ENCODE data around the gene PCDHGB4.
"Not testable (repeated sequence)": the region's sequence is repeated elsewhere in the genome, so short reads cannot be mapped to it uniquely, and the experiment has no call there.

PCDHGB4 gene

DNA sequence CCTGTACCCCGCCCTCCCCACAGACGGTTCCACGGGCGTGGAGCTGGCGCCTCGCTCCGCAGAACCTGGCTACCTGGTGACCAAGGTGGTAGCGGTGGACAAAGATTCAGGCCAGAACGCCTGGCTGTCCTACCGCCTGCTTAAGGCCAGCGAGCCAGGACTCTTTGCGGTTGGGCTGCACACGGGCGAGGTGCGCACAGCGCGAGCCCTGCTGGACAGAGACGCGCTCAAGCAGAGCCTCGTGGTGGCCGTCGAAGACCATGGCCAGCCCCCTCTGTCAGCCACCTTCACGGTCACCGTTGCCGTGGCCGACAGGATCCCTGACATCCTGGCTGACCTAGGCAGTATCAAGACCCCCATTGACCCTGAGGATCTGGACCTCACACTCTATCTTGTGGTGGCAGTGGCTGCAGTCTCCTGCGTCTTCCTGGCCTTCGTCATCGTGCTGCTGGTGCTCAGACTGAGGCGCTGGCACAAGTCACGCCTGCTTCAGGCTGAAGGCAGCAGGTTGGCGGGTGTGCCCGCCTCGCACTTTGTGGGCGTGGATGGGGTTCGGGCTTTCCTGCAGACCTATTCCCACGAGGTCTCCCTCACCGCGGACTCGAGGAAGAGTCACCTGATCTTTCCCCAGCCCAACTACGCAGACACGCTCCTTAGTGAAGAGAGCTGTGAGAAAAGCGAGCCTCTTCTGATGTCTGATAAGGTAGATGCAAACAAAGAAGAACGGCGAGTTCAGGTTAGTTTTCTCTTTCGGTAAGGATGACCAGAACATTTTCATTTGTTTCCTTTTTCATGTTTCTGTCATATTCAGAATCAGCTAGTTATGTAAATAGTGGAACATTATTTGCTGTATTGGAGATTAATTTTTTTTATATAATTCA, 21.2 kb upstream of the PCDHGB4 start:
- no peak for DNase-seq (ENCODE audit: low spot score)

DNA sequence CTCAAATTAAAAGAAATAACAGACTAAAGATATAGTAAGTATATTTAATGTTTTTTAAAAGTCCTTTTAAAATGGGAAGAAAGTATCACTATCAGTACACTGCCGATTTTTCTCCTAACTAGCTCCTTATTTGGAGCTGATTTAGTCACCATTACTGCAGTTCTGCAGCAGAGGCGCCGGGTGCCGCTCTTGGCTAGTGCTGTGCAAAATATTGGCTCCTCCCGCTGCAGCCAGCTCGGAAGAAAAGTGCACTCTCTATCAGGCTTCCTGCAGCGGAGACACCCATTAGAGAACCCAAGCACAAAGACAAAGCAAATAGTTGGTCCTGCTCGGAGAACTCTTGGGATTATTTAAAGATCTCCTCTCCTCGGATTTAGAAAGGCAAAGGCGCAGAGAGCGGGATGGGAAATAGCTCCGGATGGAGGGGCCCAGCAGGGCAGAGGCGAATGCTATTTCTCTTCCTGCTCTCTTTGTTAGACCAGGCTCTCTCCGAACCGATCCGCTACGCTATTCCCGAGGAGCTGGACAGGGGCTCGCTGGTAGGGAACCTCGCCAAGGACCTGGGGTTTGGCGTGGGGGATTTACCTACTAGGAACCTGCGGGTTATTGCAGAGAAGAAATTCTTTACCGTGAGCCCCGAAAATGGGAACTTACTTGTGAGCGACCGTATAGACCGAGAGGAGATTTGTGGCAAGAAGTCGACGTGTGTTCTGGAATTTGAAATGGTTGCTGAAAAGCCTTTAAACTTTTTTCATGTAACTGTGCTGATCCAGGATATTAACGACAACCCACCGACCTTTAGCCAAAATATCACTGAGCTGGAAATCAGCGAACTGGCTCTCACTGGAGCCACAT, 17.3 kb upstream of the PCDHGB4 start, which contains the start of gene PCDHGB3:
Gene PCDHGB3 (plus strand): TSS at position 249 of the 855 bp plus-strand sequence. CDS start 153 bp downstream, at position 402.
- DNase-seq (ENCODE audit: low spot score): no peak

DNA sequence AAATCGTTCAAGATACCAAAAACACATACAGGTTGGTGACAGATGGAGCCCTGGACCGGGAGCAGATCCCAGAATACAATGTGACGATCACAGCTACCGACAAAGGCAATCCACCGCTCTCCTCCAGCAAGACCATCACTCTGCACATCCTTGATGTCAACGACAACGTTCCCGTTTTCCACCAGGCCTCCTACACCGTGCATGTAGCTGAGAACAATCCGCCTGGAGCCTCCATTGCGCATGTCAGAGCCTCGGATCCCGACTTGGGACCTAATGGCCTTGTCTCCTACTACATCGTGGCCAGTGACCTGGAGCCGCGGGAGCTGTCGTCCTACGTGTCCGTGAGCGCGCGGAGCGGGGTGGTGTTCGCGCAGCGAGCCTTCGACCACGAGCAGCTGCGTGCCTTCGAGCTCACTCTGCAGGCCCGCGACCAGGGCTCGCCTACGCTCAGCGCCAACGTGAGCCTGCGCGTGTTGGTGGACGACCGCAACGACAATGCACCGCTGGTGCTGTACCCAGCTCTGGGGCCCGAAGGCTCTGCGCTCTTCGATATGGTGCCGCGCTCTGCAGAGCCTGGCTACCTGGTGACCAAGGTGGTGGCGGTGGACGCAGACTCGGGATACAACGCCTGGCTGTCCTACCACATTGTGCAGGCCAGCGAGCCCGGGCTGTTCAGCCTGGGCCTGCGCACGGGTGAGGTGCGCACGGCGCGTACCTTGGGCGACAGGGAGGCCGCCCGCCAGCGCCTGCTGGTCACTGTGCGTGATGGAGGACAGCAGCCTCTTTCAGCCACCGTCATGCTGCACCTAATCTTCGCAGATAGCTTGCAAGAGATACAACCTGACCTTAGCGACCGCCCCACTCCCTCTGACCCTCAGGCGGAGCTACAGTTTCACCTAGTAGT, 15.7 kb upstream of the PCDHGB4 start:
- no peak for DNase-seq (ENCODE audit: low spot score)

DNA sequence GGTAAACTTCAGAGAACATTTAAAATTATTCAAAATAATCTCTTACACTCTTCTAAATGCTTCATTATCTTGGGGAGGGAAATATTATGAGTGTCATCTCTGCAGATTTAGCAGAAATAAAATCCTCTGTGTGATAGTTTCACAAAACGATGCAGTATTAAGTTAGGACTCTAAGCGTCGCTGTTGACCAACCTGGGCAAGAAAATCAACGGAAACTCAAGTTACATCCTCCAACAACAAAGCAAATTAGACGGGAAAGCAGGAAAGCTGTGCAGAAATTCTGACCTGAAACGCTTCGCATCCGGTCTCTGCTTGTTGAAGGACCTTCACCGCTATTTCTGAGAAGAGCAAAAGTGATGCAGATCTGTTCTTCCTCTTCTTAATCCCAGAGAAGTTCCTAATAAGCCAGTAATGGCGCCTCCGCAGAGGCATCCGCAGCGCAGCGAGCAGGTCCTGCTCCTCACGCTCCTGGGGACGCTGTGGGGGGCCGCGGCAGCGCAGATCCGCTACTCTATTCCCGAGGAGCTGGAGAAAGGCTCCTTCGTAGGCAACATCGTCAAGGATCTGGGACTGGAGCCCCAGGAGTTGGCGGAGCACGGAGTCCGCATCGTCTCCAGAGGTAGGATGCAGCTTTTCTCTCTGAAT, 13.7 kb upstream of the PCDHGB4 start, which contains the start of gene PCDHGA6:
Gene PCDHGA6 (plus strand): TSS at position 219 of the 645 bp plus-strand sequence. CDS start 193 bp downstream, at position 412.
- DNase-seq (ENCODE audit: low spot score): no peak

DNA sequence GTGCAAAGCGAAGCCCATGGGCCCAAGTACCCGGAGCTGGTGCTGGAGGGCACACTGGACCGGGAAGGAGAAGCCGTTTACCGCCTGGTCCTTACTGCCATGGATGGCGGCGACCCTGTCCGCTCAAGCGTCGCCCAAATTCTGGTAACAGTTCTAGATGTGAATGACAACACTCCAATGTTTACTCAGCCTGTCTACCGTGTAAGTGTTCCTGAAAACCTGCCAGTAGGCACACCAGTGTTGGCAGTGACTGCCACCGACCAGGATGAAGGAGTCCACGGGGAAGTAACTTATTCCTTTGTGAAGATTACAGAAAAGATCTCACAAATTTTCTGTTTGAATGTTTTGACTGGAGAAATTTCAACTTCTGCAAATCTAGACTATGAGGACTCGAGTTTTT, 12.9 kb upstream of the PCDHGB4 start:
- DNase-seq (ENCODE audit: low spot score): no peak

DNA sequence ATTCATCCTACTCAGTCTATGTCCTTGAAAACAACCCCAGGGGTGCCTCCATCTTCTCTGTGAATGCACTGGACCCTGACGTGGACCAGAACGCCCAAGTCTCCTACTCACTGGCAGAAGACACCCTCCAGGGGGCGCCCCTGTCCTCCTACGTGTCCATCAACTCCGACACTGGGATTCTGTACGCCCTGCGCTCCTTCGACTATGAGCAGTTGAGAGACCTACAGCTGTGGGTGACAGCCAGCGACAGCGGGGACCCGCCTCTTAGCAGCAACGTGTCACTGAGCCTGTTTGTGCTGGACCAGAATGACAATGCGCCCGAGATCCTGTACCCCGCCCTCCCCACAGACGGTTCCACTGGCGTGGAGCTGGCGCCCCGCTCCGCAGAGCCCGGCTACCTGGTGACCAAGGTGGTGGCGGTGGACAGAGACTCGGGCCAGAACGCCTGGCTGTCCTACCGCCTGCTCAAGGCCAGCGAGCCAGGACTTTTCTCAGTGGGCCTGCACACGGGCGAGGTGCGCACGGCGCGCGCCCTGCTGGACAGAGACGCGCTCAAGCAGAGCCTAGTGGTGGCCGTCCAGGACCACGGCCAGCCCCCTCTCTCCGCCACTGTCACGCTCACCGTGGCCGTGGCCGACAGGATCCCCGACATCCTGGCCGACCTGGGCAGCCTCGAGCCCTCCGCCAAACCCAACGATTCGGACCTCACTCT, 11.9 kb upstream of the PCDHGB4 start:
- DNase-seq (ENCODE audit: low spot score): not testable (repeated sequence)

DNA sequence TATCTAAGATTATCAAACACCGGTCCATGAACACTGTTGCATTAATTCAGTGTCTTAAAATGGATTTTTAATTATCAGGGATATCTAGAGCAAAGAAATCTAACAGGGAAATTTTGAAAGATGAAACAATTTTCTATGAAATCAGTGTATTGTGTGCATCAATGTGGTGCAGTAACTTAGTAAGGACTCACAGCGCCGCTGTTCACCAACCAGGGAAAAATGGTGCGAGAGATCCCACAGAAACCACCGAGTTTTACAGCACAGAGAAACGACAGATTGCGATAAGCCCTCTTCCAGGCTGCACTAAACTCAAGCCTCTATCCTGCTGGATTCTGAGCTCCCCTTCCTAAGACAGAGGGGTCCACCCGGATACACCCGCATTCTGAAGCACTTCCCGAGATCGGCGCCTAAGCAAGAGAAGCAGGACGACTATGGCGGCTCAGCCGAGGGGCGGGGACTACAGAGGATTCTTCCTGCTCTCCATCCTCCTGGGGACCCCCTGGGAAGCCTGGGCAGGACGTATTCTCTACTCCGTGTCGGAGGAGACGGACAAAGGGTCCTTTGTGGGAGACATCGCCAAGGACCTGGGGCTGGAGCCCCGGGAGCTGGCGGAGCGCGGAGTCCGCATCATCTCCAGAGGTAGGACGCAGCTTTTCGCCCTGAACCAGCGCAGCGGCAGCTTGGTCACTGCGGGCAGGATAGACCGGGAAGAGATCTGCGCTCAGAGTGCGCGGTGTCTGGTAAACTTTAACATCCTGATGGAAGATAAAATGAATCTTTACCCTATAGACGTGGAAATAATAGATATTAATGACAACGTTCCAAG, 4.8 kb upstream of the PCDHGB4 start, which contains the start of gene PCDHGA7:
Gene PCDHGA7 (plus strand): TSS at position 274 of the 826 bp plus-strand sequence. CDS start 158 bp downstream, at position 432.
- no peak for DNase-seq (ENCODE audit: low spot score)

DNA sequence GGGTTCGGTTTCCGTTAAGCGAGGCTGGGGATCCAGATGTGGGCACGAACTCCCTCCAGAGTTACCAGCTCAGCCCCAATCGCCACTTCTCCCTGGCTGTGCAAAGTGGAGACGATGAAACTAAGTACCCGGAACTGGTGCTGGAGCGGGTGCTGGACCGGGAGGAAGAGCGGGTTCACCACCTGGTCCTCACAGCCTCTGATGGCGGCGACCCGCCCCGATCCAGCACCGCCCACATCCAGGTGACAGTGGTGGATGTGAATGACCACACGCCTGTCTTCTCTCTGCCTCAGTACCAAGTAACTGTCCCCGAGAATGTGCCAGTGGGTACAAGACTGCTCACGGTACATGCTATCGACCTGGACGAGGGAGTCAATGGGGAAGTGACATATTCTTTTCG, 4.2 kb upstream of the PCDHGB4 start:
- no peak for DNase-seq (ENCODE audit: low spot score)

DNA sequence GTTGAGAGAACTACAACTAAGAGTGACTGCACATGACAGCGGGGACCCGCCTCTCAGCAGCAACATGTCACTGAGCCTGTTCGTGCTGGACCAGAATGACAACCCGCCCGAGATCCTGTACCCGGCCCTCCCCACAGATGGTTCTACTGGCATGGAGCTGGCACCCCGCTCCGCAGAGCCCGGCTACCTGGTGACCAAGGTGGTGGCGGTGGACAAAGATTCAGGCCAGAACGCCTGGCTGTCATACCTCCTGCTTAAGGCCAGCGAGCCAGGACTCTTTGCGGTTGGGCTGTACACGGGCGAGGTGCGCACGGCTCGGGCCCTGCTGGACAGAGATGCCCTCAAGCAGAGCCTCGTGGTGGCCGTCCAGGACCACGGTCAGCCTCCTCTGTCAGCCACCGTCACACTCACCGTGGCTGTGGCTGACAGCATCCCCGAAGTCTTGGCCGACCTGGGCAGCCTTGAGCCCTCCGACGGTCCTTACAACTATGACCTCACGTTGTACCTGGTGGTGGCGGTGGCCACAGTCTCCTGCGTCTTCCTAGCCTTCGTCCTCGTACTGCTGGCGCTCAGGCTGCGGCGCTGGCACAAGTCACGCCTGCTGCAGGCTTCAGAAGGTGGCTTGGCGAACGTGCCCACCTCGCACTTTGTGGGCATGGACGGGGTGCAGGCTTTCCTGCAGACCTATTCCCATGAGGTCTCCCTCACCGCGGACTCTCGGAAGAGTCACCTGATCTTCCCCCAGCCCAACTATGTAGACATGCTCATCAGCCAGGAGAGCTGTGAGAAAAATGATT, 2.8 kb upstream of the PCDHGB4 start:
- DNase-seq (ENCODE audit: low spot score): no peak

DNA sequence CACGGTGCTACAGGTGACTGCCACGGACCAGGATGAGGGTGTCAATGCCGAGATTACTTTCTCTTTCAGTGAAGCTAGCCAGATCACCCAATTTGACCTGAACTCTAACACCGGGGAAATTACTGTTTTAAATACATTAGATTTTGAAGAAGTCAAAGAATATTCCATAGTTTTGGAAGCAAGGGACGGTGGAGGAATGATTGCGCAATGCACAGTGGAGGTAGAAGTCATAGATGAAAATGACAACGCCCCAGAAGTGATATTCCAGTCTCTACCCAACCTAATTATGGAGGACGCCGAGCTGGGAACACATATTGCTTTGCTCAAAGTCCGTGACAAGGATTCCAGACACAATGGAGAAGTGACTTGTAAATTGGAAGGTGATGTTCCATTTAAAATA, 1.2 kb downstream of the PCDHGB4 start:
- no peak for DNase-seq (ENCODE audit: low spot score)

DNA sequence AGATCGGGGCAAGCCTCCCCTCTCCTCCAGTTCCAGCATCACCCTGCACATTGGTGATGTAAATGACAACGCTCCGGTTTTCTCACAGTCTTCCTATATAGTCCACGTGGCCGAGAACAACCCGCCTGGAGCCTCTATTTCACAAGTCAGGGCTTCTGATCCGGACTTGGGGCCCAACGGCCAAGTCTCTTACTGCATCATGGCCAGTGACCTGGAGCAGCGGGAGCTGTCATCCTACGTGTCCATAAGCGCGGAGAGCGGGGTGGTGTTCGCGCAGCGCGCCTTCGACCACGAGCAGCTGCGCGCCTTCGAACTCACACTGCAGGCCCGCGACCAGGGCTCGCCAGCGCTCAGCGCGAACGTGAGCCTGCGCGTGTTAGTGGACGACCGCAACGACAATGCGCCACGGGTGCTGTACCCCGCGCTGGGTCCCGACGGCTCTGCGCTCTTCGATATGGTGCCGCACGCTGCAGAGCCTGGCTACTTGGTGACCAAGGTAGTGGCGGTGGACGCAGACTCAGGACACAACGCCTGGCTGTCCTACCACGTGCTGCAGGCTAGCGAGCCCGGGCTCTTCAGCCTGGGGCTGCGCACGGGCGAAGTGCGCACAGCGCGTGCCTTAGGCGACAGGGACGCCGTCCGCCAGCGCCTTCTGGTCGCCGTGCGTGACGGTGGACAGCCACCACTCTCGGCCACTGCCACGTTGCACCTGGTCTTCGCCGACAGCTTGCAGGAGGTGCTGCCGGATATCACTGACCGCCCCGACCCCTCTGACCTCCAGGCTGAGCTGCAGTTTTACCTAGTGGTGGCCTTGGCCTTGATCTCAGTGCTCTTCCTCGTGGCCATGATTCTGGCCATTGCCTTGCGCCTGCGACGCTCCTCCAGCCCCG, 1.9 kb downstream of the PCDHGB4 start:
- no peak for DNase-seq (ENCODE audit: low spot score)

DNA sequence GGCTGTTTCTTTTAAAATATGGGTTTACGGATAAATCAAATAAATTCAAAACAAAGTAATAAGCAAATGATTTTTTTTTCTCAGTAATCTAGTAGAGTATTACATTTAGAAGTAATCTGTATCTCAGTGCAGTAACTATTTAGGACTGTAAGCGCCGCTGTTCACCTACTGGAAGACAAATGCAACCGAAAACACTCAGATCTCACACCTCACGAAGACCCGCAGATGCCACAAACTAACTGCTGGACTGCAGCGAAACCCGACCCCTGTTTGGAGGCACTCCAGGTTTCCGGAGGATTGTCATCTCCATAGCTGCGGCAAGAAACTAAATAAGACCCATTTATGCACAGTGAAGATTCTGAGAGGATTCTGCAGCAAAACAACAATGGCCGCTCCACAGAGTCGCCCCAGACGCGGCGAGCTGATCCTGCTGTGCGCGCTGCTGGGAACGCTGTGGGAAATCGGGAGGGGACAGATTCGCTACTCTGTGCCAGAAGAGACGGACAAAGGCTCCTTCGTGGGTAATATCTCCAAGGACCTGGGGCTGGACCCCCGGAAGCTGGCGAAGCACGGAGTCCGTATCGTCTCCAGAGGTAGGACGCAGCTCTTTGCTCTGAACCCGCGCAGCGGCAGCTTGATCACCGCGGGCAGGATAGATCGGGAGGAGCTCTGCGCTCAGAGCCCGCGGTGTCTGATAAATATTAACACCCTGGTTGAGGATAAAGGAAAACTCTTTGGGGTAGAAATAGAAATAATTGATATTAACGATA, 5.1 kb downstream of the PCDHGB4 start, which contains the start of gene PCDHGA8:
Gene PCDHGA8 (plus strand): TSS at position 205 of the 770 bp plus-strand sequence. CDS start 181 bp downstream, at position 386.
- DNase-seq (ENCODE audit: low spot score): no peak

DNA sequence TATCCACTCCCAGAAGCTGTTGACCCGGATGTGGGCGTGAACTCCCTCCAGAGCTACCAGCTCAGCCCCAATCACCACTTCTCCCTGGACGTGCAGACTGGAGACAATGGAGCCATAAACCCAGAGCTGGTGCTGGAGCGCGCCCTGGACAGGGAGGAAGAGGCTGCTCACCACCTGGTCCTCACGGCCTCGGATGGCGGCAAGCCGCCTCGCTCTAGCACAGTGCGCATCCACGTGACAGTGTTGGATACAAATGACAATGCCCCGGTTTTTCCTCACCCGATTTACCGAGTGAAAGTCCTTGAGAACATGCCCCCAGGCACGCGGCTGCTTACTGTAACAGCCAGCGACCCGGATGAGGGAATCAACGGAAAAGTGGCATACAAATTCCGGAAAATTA, 5.8 kb downstream of the PCDHGB4 start:
- no peak for DNase-seq (ENCODE audit: low spot score)

DNA sequence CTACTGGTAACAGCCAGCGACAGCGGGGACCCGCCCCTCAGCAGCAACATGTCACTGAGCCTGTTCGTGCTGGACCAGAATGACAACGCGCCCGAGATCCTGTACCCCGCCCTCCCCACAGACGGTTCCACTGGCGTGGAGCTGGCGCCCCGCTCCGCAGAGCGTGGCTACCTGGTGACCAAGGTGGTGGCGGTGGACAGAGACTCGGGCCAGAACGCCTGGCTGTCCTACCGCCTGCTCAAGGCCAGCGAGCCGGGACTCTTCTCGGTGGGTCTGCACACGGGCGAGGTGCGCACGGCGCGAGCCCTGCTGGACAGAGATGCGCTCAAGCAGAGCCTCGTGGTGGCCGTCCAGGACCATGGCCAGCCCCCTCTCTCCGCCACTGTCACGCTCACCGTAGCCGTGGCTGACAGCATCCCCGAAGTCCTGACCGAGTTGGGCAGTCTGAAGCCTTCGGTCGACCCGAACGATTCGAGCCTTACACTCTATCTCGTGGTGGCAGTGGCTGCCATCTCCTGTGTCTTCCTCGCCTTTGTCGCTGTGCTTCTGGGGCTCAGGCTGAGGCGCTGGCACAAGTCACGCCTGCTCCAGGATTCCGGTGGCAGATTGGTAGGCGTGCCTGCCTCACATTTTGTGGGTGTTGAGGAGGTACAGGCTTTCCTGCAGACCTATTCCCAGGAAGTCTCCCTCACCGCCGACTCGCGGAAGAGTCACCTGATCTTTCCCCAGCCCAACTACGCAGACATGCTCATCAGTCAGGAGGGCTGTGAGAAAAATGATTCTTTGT, 7.1 kb downstream of the PCDHGB4 start:
- DNase-seq (ENCODE audit: low spot score): not testable (repeated sequence)

DNA sequence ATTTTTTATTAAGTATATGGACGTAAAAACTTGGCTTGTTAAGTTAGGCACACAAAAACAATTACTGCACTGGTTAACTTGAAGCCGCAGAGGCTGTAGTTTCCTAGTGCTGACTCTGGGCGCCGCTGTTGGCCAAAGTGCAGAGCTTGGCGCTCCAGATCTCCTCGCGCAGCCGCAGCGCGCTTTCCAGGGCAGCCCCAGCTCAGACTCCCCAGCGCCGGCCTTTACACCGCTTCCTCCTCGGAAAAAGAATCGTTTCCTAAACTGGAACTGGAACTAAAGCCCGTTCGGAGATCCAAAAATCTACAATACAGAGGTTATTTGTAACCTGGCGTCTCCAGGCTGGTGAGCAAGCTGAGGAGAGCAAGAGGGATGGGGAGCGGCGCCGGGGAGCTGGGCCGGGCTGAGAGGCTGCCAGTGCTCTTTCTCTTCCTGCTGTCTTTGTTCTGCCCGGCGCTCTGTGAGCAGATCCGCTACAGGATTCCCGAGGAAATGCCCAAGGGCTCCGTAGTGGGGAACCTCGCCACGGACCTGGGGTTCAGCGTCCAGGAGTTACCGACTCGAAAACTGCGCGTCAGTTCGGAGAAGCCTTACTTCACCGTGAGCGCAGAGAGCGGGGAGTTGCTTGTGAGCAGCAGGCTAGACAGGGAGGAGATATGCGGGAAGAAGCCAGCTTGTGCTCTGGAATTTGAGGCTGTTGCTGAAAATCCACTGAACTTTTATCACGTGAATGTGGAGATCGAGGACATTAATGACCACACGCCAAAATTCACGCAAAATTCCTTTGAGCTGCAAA, 10.5 kb downstream of the PCDHGB4 start, which contains the start of gene PCDHGB5:
Gene PCDHGB5 (plus strand): TSS at position 192 of the 796 bp plus-strand sequence. CDS start 181 bp downstream, at position 373.
- not testable (repeated sequence) for DNase-seq (ENCODE audit: low spot score)
